ENCODE results near the gene CRYZ.

Gene CRYZ

GRCh38 chr1:74686928-74687327 lies 45.9 kb downstream of the CRYZ start:
- no peak for DNase-seq (ENCODE audit: low spot score)
- in situ Hi-C loops (cut with MboI; ENCODE audit: low pct_unique_long_range_greater_than_20kb, low sequenced_read_pairs, unreplicated experiment): loop anchor here (25.0 kb wide), 1 partner anchor 850 kb away; no protein-coding TSS in a partner anchor
- TF ChIP-seq CTCF (IDR thresholded peaks at IDR 0.05; ENCODE audit: extremely low read depth, insufficient read depth, missing control alignments): no peak

GRCh38 chr1:74684301-74684700 lies 48.5 kb downstream of the CRYZ start:
- DNase-seq (ENCODE audit: low spot score): no peak
- in situ Hi-C loops (cut with MboI; ENCODE audit: low pct_unique_long_range_greater_than_20kb, low sequenced_read_pairs, unreplicated experiment): loop anchor here (25.0 kb wide), 1 partner anchor 847 kb away; no protein-coding TSS in a partner anchor
- TF ChIP-seq CTCF (IDR thresholded peaks at IDR 0.05; ENCODE audit: extremely low read depth, insufficient read depth, missing control alignments): no peak

GRCh38 chr1:74683656-74684055 lies 49.2 kb downstream of the CRYZ start:
- in situ Hi-C loops (cut with MboI; ENCODE audit: low pct_unique_long_range_greater_than_20kb, low sequenced_read_pairs, unreplicated experiment): loop anchor here (25.0 kb wide), 1 partner anchor 846 kb away; no protein-coding TSS in a partner anchor
- DNase-seq (ENCODE audit: low spot score): no peak
- no peak for TF ChIP-seq CTCF (IDR thresholded peaks at IDR 0.05; ENCODE audit: extremely low read depth, insufficient read depth, missing control alignments)

GRCh38 chr1:74681851-74682250 lies 51.0 kb downstream of the CRYZ start:
- DNase-seq (ENCODE audit: low spot score): no peak
- in situ Hi-C loops (cut with MboI; ENCODE audit: low pct_unique_long_range_greater_than_20kb, low sequenced_read_pairs, unreplicated experiment): loop anchor here (25.0 kb wide), 1 partner anchor 845 kb away; no protein-coding TSS in a partner anchor
- TF ChIP-seq CTCF (IDR thresholded peaks at IDR 0.05; ENCODE audit: extremely low read depth, insufficient read depth, missing control alignments): no peak

GRCh38 chr1:74681449-74681848 lies 51.4 kb downstream of the CRYZ start:
- in situ Hi-C loops (cut with MboI; ENCODE audit: low pct_unique_long_range_greater_than_20kb, low sequenced_read_pairs, unreplicated experiment): loop anchor here (25.0 kb wide), 1 partner anchor 844 kb away; no protein-coding TSS in a partner anchor
- DNase-seq (ENCODE audit: low spot score): peak; percentile 15
- TF ChIP-seq CTCF (IDR thresholded peaks at IDR 0.05; ENCODE audit: extremely low read depth, insufficient read depth, missing control alignments): no peak

- in situ Hi-C loops (cut with MboI; ENCODE audit: low pct_unique_long_range_greater_than_20kb, low sequenced_read_pairs, unreplicated experiment): loop anchor here (25.0 kb wide), 1 partner anchor 844 kb away; no protein-coding TSS in a partner anchor
- no peak for DNase-seq (ENCODE audit: low spot score)
- TF ChIP-seq CTCF (IDR thresholded peaks at IDR 0.05; ENCODE audit: extremely low read depth, insufficient read depth, missing control alignments): no peak
These were observed 51.8 kb downstream of the CRYZ start for GRCh38 chr1:74681001-74681400.
